Mesodermal cell (in vitro differentiated cells): ENCODE measurements around the gene C9orf153.

Experiments
- H3K27ac ChIP-seq: 2 replicates; pipeline ENCODE4 v1.7.0; 2013; ENCODE audit warnings: mild to moderate bottlenecking, low read depth, low read length, moderate library complexity; ENCODE audit not compliant: severe bottlenecking
- H3K36me3 ChIP-seq: 2 replicates; pipeline ENCODE4 v1.7.1; 2013; ENCODE audit warnings: mild to moderate bottlenecking, low read length, moderate library complexity; ENCODE audit not compliant: control insufficient read depth, insufficient read depth
- H3K4me1 ChIP-seq: one replicate; pipeline ENCODE4 v1.7.1; 2013; ENCODE audit warnings: mild to moderate bottlenecking, low read length; ENCODE audit not compliant: insufficient read depth, control insufficient read depth, poor library complexity, severe bottlenecking
- H3K4me3 ChIP-seq: 2 replicates; pipeline ENCODE4 v1.7.0; 2013; ENCODE audit warnings: low read length, control low read depth, mild to moderate bottlenecking; ENCODE audit not compliant: insufficient read depth, poor library complexity, severe bottlenecking; ENCODE audit errors: extremely low read depth
- H3K9me3 ChIP-seq: 2 replicates; pipeline ENCODE4 v1.7.1; 2013; ENCODE audit warnings: mild to moderate bottlenecking, low read length, moderate library complexity; ENCODE audit not compliant: control insufficient read depth
- WGBS, 2 experiments: methylation state at CpG; one replicate each; pipeline ENCODE4 v1.1.5; 2013; ENCODE audit warnings: missing lambda C conversion rate in 2 of 2; ENCODE audit not compliant: insufficient coverage in 2 of 2; 5-methylcytosine and 5-hydroxymethylcytosine counted together

The C9orf153 gene

DNA sequence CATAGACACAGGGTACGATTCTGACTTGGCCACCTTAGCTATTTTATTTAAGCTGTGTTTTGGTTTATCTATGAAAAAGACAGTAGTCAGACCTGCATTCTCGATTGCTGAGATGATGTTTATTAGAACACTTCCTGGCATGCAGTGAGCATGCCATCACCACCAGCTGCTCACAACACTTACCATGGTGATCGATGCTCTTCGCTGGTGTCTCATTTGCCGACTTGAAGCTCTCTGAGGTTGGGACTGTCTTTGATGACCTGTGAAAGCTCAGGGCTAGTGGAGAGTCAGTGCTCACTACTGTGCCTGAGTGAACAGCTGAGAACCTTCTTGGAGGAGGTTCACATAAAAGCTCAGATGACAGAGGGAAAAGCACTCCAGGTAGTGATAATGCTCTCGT lies 4.4 kb upstream of the C9orf153 start:
- H3K4me1 ChIP-seq, result no peaks in the 10 kb centered on the region
- H3K36me3 ChIP-seq, result peaks cover 46% of the 10 kb centered on the region
- H3K27ac ChIP-seq, result no peak overlapping the region
- H3K4me3 ChIP-seq, result no peak overlapping the region
- H3K9me3 ChIP-seq, result no peaks in the 10 kb centered on the region
- 95 to 100% methylated on average over 4 to 5 of the region's 6 CpGs for WGBS, 2 experiments

- Histone ChIP-seq H3K4me1 (no peaks in the 10 kb centered on the region), H3K4me3 (no peak overlapping the region), H3K9me3 (no peaks in the 10 kb centered on the region), H3K36me3 (peaks cover 36% of the 10 kb centered on the region), H3K27ac (peak overlapping the region; percentile 5)
- 60 to 100% methylated on average over 1 of the region's 4 CpGs for WGBS, 2 experiments
Measured at GRCh38 chr9:86262492-86262891, 3.0 kb upstream of the C9orf153 start.

GRCh38 chr9:86257391-86257790 lies 2.1 kb downstream of the C9orf153 start:
- WGBS, 2 experiments, result 67 to 100% methylated on average over 1 to 2 of the region's 2 CpGs
- Histone ChIP-seq H3K4me1 (no peaks in the 10 kb centered on the region), H3K4me3 (no peak overlapping the region), H3K9me3 (peaks cover 10% of the 10 kb centered on the region), H3K36me3 (peaks cover 7% of the 10 kb centered on the region), H3K27ac (no peak overlapping the region)

GRCh38 chr9:86256653-86257052 lies 2.8 kb downstream of the C9orf153 start:
- Histone ChIP-seq H3K36me3 (peaks cover 4% of the 10 kb centered on the region), H3K4me1 (no peaks in the 10 kb centered on the region), H3K9me3 (peaks cover 10% of the 10 kb centered on the region), H3K4me3 (no peak overlapping the region), H3K27ac (no peak overlapping the region)
- whole genome bisulfite sequencing, 2 experiments, result 86% methylated on average over 1 of the region's 3 CpGs; no CpG with 5 or more reads in 1 of the 2 experiments

- Histone ChIP-seq H3K36me3 (no peaks in the 10 kb centered on the region), H3K4me3 (no peak overlapping the region), H3K4me1 (no peaks in the 10 kb centered on the region), H3K9me3 (peaks cover 10% of the 10 kb centered on the region), H3K27ac (no peak overlapping the region)
- 85 to 95% methylated on average over 3 of the region's 3 CpGs for WGBS, 2 experiments
Measured at GRCh38 chr9:86253577-86253976, 5.9 kb downstream of the C9orf153 start.

- no peaks in the 10 kb centered on the region for H3K4me1 ChIP-seq
- H3K9me3 ChIP-seq, result peaks cover 10% of the 10 kb centered on the region
- H3K27ac ChIP-seq, result no peak overlapping the region
- H3K36me3 ChIP-seq, result no peaks in the 10 kb centered on the region
- H3K4me3 ChIP-seq, result no peak overlapping the region
- no CpG with 5 or more reads among the region's 1 CpG for WGBS, 2 experiments
Measured at GRCh38 chr9:86252870-86253269, 6.6 kb downstream of the C9orf153 start.

- no peaks in the 10 kb centered on the region for H3K36me3 ChIP-seq
- H3K27ac ChIP-seq, result no peak overlapping the region
- no peak overlapping the region for H3K4me3 ChIP-seq
- peaks cover 10% of the 10 kb centered on the region for H3K9me3 ChIP-seq
- H3K4me1 ChIP-seq, result no peaks in the 10 kb centered on the region
Measured at GRCh38 chr9:86250123-86250522, 9.3 kb downstream of the C9orf153 start.

DNA sequence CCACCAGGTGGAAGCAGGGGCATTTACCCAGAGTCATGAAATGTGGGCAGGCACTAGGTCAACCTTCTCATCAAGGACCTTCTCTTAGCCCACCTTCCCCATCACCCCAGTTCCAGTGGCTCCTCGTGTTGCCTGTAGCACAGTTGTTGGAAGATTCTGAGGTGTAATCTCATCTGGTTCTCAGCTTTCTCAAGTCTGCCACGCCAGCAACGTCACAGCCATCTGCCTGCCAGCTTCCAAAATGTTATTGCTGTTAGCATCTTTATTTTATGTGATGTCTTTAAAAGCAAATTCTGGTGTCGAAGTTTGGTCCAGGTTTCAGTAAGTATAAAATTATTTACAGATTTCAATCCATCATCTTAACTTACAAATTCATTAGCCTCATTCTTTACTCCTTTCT lies 10.7 kb downstream of the C9orf153 start:
- H3K27ac ChIP-seq, result no peak overlapping the region
- no peak overlapping the region for H3K4me3 ChIP-seq
- H3K36me3 ChIP-seq, result no peaks in the 10 kb centered on the region
- peaks cover 10% of the 10 kb centered on the region for H3K9me3 ChIP-seq
- no peaks in the 10 kb centered on the region for H3K4me1 ChIP-seq
- whole genome bisulfite sequencing, 2 experiments, result 83% methylated on average over 3 of the region's 4 CpGs; no CpG with 5 or more reads in 1 of the 2 experiments

DNA sequence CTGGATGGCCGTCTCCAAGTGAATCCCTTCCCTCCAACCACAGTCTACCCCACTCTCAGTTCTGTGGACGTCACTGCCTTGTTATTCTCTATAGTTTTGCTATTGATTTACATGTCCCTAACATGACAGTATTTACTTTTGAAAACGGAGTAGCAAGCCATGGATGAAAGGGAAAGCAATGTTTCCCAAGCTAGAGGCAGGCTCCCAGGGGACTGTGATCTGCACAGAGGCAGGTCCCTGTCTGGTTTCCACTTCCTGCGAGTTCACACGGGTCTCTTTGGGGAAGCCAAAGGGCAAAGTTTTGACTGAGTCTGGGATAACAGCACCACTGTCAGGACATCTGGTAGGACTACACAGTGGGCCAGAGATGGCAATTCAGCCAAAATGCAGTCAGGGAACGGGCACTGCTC lies 12.7 kb downstream of the C9orf153 start:
- no peaks in the 10 kb centered on the region for H3K4me1 ChIP-seq
- no peak overlapping the region for H3K27ac ChIP-seq
- 60 to 76% methylated on average over 4 of the region's 6 CpGs for WGBS, 2 experiments
- H3K9me3 ChIP-seq, result no peaks in the 10 kb centered on the region
- no peak overlapping the region for H3K4me3 ChIP-seq
- H3K36me3 ChIP-seq, result no peaks in the 10 kb centered on the region

DNA sequence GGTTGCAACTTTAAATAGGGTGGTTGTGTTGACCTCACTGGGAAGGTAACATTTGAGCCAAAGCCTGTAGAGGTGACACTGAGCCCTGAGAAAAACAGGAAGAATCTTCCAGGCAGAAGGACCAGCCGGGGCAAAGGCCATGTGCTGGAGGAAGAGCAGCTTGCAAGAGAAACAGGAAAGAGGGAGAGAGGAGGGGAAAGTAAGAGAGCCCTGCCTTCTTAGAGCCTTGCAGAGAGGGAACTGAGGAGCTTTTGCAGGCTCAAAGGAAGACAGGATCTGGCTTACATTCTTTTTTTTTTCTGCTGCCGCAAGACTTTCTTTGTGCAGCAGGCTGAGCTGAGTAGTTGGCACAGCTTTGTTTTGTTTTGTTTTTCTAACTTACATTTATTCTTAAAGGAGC lies 17.4 kb downstream of the C9orf153 start:
- no peaks in the 10 kb centered on the region for H3K9me3 ChIP-seq
- H3K4me1 ChIP-seq, result no peaks in the 10 kb centered on the region
- peak overlapping the region; percentile 16 for H3K27ac ChIP-seq
- H3K4me3 ChIP-seq, result no peak overlapping the region
- 71 to 75% methylated on average over 1 of the region's 2 CpGs for WGBS, 2 experiments
- no peaks in the 10 kb centered on the region for H3K36me3 ChIP-seq

DNA sequence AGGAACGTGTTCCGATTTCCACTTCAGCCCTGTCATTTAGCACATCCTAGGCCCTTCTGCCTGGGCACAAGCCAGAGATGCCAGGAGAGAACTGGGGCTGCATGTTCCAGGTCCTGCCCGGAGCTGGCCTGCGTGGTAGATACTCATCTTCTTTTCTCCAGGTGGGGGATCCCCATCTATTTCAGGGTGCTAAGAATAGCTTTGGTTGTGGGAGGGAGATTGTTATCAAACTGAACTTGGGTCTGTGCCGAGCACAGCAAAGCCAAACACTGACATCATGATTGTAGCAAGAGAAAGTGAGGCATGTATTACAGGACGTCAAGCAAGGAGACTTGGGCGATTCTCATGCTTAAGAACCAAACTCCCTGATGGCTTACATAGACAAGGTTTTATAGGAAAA lies 18.2 kb downstream of the C9orf153 start:
- Histone ChIP-seq H3K4me1 (no peaks in the 10 kb centered on the region), H3K4me3 (no peak overlapping the region), H3K9me3 (no peaks in the 10 kb centered on the region), H3K36me3 (no peaks in the 10 kb centered on the region), H3K27ac (no peak overlapping the region)
- WGBS, 2 experiments, result 92% methylated on average over 6 to 7 of the region's 7 CpGs
